GM12878 (cell line): ENCODE results near the gene NLRC3. TPM values are rescaled to one million over a fixed set of nuclear protein-coding genes. Genes with fewer than 3 reads are reported as not detected.

Experiments used
- ATF2 ChIP-seq: IDR thresholded peaks from 2 replicates; pipeline ENCODE4 v1.6.1; 2012; ENCODE audit warnings: low read length, inconsistent platforms
- BCLAF1 ChIP-seq: fragments of 450-650 bp; IDR thresholded peaks from 2 replicates; pipeline ENCODE4 v1.6.1; 2017; ENCODE audit warnings: antibody characterized with exemption, mild to moderate bottlenecking, moderate library complexity
- FOXK2 ChIP-seq: fragments of 450-650 bp; IDR thresholded peaks from 2 replicates; pipeline ENCODE4 v1.6.1; 2017; ENCODE audit warnings: mild to moderate bottlenecking, moderate library complexity
- FOXM1 ChIP-seq: IDR thresholded peaks from 2 replicates; pipeline ENCODE4 v1.6.1; 2012; ENCODE audit warnings: low read depth, mild to moderate bottlenecking, inconsistent platforms, low read length, moderate library complexity
- HSF1 ChIP-seq: fragments of 150-350 bp; IDR thresholded peaks from 2 replicates; pipeline ENCODE4 v1.6.1; 2014; ENCODE audit warnings: mild to moderate bottlenecking, low read depth, low read length
- IKZF2 ChIP-seq, 2 experiments: fragments of 450-650 bp; IDR thresholded peaks; 2 replicates each; pipeline ENCODE4 v1.6.1; 2017; ENCODE audit warnings: mild to moderate bottlenecking in 2 of 2, moderate library complexity in 2 of 2
- IRF3 ChIP-seq: fragments of 450-650 bp; IDR thresholded peaks from 2 replicates; pipeline ENCODE4 v1.6.1; 2014; ENCODE audit warnings: mild to moderate bottlenecking
- IRF4 ChIP-seq: IDR thresholded peaks from 2 replicates; pipeline ENCODE4 v1.6.1; 2011; ENCODE audit warnings: low read depth, low read length
- MLLT1 ChIP-seq: fragments of 450-650 bp; IDR thresholded peaks from 2 replicates; pipeline ENCODE4 v1.6.1; 2016; ENCODE audit warnings: mild to moderate bottlenecking
- RAD51 ChIP-seq: fragments of 450-650 bp; IDR thresholded peaks from 2 replicates; pipeline ENCODE4 v1.6.1; 2016; ENCODE audit warnings: moderate library complexity, mild to moderate bottlenecking, inconsistent platforms
- RFX5 ChIP-seq: IDR thresholded peaks from 2 replicates; pipeline ENCODE4 v1.6.1; 2011; ENCODE audit warnings: low read depth, low read length, improper control_type of control experiment
- SMAD5 ChIP-seq: IDR thresholded peaks from 2 replicates; pipeline ENCODE4 v1.6.1; 2016; ENCODE audit warnings: antibody characterized with exemption, low read depth
- SRF ChIP-seq, 2 experiments: IDR thresholded peaks; 2 replicates each; pipeline ENCODE4 v1.6.1; 2011; ENCODE audit warnings: low read depth in 2 of 2, low read length in 2 of 2, mild to moderate bottlenecking in 1 of 2, moderate library complexity in 1 of 2
- TAF1 ChIP-seq: IDR thresholded peaks from 2 replicates; pipeline ENCODE4 v1.6.1; 2011; ENCODE audit warnings: mild to moderate bottlenecking, low read depth, low read length, borderline replicate concordance
- ZBTB33 ChIP-seq: fragments of 450-650 bp; IDR thresholded peaks from 2 replicates; pipeline ENCODE4 v1.6.1; 2017; ENCODE audit warnings: mild to moderate bottlenecking
- ZNF687 ChIP-seq: fragments of 450-650 bp; IDR thresholded peaks from 2 replicates; pipeline ENCODE4 v1.6.1; 2017; ENCODE audit warnings: mild to moderate bottlenecking, moderate library complexity
- polyA plus RNA-seq, 11 experiments: library from polyadenylated mRNA; depleted of rRNA in 4 of 11; unstranded in 6 of 11; stranded (reverse) in 5 of 11; fragments of >200 nt; fragmentation: Nextera tagmentation in 4 of 11; fragmentation: Illumina TruSeq in 1 of 11; extraction: Ambion mirVana in 4 of 11; extraction: Trizol in 1 of 11; gene quantifications; 1 replicate in 1 of 11; 2 replicates in 10 of 11; pipeline versions ENCODE4 v1.2.1 to v1.2.3, GENCODE V29; 2011 to 2016; ENCODE audit warnings: inconsistent platforms in 2 of 11, missing spikeins in 2 of 11, low read depth in 1 of 11
- total RNA-seq, 4 experiments: library from RNA; depleted of rRNA in 3 of 4; stranded (reverse); fragments of >200 nt in 3 of 4; fragmentation: Illumina TruSeq in 1 of 4; extraction: Trizol in 1 of 4; gene quantifications; 2 replicates each; pipeline versions ENCODE4 v1.2.1 to v1.2.3, GENCODE V29; 2013 to 2021

The NLRC3 gene
- total and polyA plus RNA-seq, 10 of the 15 experiments (the other 5 are each of a cell fraction or from before 2014, with no cell fraction given) = 2.2 to 17.8 (median 7.6) TPM

- TF ChIP-seq BCLAF1 = no peak
- no peak for TF ChIP-seq RFX5
- TF ChIP-seq ZNF687 = peak; percentile 41; the same call in 1 of the 2 replicates
- peak; percentile 57; the same call in 1 of the 2 replicates for TF ChIP-seq IRF4
- 0 out of 4 replicates have a peak, but pooled peaks of 1 of the 2 experiments have one; percentile 22 for TF ChIP-seq IKZF2 (IDR thresholded peaks at IDR 0.05)
- no peak for TF ChIP-seq SRF (IDR thresholded peaks at IDR 0.05; ENCODE audit: low read depth in 2 of 2, low read length in 2 of 2)
- no peak for TF ChIP-seq FOXK2
- no peak for TF ChIP-seq HSF1
- no peak for TF ChIP-seq SMAD5
- no peak for TF ChIP-seq FOXM1
- TF ChIP-seq ATF2 = no peak
- no peak for TF ChIP-seq TAF1
- TF ChIP-seq MLLT1 = no peak
- no peak for TF ChIP-seq ZBTB33
- TF ChIP-seq IRF3 = no peak
- peak; percentile 49; the same call in 1 of the 2 replicates for TF ChIP-seq RAD51
These were observed 30.9 kb upstream of the NLRC3 start (continued) for GRCh38 chr16:3608069-3608468.
